Transverse colon (tissue), 4 donors: ENCODE data around the gene SEC16A. TPM values are rescaled to one million over a fixed set of nuclear protein-coding genes. Genes with fewer than 3 reads are reported as not detected.

Experiments
- DNase-seq: peaks from one replicate; pipeline ENCODE4 v3.0.0-alpha.2; 2019
- H3K27ac ChIP-seq, 4 donors: fragments of 200-600 bp; sonication (generic); 2 replicates each; pipeline ENCODE4 v1.5.1; 2016 to 2018; ENCODE audit warnings: inconsistent platforms in 4 of 4
- H3K27me3 ChIP-seq: fragments of 200-600 bp; sonication (generic); 2 replicates; pipeline ENCODE4 v1.5.1; 2017; ENCODE audit warnings: inconsistent platforms
- H3K36me3 ChIP-seq, 4 donors: fragments of 200-600 bp; sonication (generic); 2 replicates each; pipeline ENCODE4 v1.5.1; 2017 to 2019; ENCODE audit warnings: inconsistent platforms in 4 of 4
- H3K4me1 ChIP-seq, 4 donors: fragments of 200-600 bp; sonication (generic); 2 replicates each; pipeline ENCODE4 v1.5.1; 2017 to 2020; ENCODE audit warnings: inconsistent platforms in 4 of 4
- H3K4me3 ChIP-seq, 4 donors: fragments of 200-600 bp; sonication (generic); 1 replicate in 1 of 4; 2 replicates in 3 of 4; pipeline versions ENCODE4 v1.5.1 to v1.6.1; 2017 to 2019; ENCODE audit warnings: inconsistent platforms in 4 of 4
- H3K9me3 ChIP-seq, 2 donors: fragments of 200-600 bp; sonication (generic); 2 replicates each; pipeline ENCODE4 v1.5.1; 2017 to 2019; ENCODE audit warnings: inconsistent platforms in 2 of 2
- EP300 ChIP-seq: sonication (generic); formaldehyde crosslinking; IDR thresholded peaks from one replicate; pipeline ENCODE4 v1.6.1; 2017; ENCODE audit warnings: antibody characterized with exemption, low read depth
- POLR2A ChIP-seq: fragments of 450-650 bp; IDR thresholded peaks from one replicate; pipeline ENCODE4 v1.6.1; 2016; ENCODE audit warnings: antibody characterized with exemption, mild to moderate bottlenecking, moderate library complexity
- POLR2AphosphoS5 ChIP-seq, 3 donors: sonication (generic); formaldehyde crosslinking; IDR thresholded peaks; one replicate each; pipeline ENCODE4 v1.6.1; 2016; ENCODE audit warnings: antibody characterized with exemption in 3 of 3
- WGBS, 2 donors: methylation state at CpG; one replicate each; pipeline ENCODE4 v1.1.5; 2018; ENCODE audit warnings: low coverage in 1 of 2; 5-methylcytosine and 5-hydroxymethylcytosine counted together
- in situ Hi-C, 4 donors: fragments of 200-750 bp; cut with MboI; loops; one replicate each; pipeline versions ENCODE4 v1.15.0 to v1.15.1; 2017; ENCODE audit warnings: low sequenced_read_pairs in 3 of 4, low pct_ligation_motif_present in 1 of 4, low pct_unique_long_range_greater_than_20kb in 1 of 4
- intact Hi-C: fragments of 100-400 bp; cut with DNase I; formaldehyde crosslinking; loops from one replicate; pipeline ENCODE4 v1.15.1; 2023; ENCODE audit warnings: low total_unique reads
- total RNA-seq, 4 donors: library from RNA; depleted of rRNA; stranded (reverse); fragments of >200 nt; gene quantifications; one replicate each; pipeline ENCODE4 v1.1.0, GENCODE V29; 2016
- TF ChIP-seq, protein P1 (sequence below), 5 experiments: fragments of 200-600 bp in 3 of 5; fragments of 450-650 bp in 2 of 5; sonication (generic) in 3 of 5; IDR thresholded peaks; 1 replicate in 2 of 5; 2 replicates in 3 of 5; pipeline ENCODE4 v1.5.1; 2016 to 2017; ENCODE audit warnings: antibody characterized with exemption in 5 of 5, inconsistent platforms in 3 of 5, mild to moderate bottlenecking in 2 of 5, moderate library complexity in 1 of 5

SEC16A gene
- total RNA-seq, 4 donors from 2014 or later = 54.1 to 75.9 (median 65.8) TPM

DNA sequence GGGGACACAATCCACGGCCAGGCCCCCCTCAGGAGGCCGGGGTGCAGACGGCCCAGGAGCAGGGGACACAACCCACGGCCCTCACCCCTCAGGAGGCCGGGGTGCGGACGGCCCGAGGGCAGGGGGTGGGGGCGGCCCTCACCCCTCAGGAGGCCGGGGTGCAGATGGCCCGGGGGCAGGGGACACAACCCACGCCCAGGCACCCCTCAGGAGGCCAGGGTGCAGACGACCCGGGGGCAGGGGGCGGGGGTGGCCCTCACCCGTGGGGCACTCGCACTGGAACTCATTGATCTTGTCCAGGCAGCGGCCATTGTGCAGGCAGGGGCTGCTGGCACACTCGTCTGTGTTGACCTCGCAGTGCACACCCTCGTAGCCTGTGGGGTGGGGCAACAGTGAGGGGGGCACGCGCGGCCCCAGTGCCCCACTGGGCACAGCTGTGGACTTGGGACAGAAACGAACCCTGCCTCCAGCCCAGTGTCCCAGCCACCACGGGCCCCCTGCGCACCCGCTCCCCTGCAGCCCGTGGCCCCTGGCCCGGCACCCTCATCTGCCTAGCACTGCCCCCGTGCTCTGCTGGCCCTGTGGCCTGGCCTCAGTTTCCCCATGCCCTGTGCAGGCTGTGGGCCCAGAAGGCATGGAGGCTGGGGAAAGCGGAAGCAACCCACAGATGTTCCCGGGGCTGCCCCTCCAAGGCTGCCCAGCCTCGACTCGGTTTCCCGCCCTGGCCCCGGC is 34.3 kb upstream of the SEC16A start:
- Histone ChIP-seq H3K9me3 (no peaks in the 10 kb centered on the region), H3K4me1 (peaks cover 21 to 35% (median 32%) of the 10 kb centered on the region in 4 donors), H3K36me3 (peaks cover 0 to 31% (median 8%) of the 10 kb centered on the region in 4 donors), H3K27ac (no peak overlapping the region), H3K4me3 (no peak overlapping the region), H3K27me3 (no peaks in the 10 kb centered on the region)
- in situ Hi-C loops (no loop called here), intact Hi-C loops (no loop called here)
- DNase-seq = no peak
- 76% methylated on average over 34 of the region's 37 CpGs; no CpG with 5 or more reads in 1 of the 2 donors for whole genome bisulfite sequencing, 2 donors
- TF ChIP-seq POLR2AphosphoS5 (IDR thresholded peaks at IDR 0.05) (no peak), POLR2A (no peak), EP300 (no peak)
- TF ChIP-seq, protein P1, sequence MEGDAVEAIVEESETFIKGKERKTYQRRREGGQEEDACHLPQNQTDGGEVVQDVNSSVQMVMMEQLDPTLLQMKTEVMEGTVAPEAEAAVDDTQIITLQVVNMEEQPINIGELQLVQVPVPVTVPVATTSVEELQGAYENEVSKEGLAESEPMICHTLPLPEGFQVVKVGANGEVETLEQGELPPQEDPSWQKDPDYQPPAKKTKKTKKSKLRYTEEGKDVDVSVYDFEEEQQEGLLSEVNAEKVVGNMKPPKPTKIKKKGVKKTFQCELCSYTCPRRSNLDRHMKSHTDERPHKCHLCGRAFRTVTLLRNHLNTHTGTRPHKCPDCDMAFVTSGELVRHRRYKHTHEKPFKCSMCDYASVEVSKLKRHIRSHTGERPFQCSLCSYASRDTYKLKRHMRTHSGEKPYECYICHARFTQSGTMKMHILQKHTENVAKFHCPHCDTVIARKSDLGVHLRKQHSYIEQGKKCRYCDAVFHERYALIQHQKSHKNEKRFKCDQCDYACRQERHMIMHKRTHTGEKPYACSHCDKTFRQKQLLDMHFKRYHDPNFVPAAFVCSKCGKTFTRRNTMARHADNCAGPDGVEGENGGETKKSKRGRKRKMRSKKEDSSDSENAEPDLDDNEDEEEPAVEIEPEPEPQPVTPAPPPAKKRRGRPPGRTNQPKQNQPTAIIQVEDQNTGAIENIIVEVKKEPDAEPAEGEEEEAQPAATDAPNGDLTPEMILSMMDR (IDR thresholded peaks at IDR 0.05) = no peak

DNA sequence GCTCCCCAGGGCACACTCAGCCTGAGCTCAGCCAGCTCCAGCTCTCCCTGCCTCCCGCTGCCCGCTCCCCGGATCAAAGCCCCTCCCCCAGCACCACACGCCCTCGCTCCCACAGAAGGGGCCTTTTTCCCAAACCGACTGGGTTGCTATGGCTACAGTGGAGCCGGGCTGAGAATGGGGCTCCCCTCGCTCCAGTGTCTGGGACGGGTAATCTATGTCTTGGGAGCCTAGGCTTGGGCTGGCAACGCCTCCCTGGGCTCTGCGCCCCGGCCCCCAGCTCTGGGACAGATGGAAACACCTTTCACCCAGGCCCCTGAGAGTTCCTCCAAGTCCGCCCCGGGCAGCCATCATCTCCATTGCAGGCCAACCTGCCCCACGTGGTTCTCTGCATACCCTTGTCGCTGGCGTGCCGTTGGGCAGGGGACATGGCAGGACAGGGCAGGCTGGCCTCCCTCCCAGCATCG is 33.4 kb upstream of the SEC16A start:
- intact Hi-C loops = no loop called here
- DNase-seq = no peak
- no peaks in the 10 kb centered on the region for H3K27me3 ChIP-seq
- in situ Hi-C loops = no loop called here
- TF ChIP-seq POLR2AphosphoS5 (IDR thresholded peaks at IDR 0.05) = no peak
- TF ChIP-seq POLR2A = no peak
- no peak for TF ChIP-seq EP300
- TF ChIP-seq, protein P1 (IDR thresholded peaks at IDR 0.05) = no peak
- no peaks in the 10 kb centered on the region for H3K9me3 ChIP-seq
- peaks cover 14 to 27% (median 23%) of the 10 kb centered on the region in 4 donors for H3K4me1 ChIP-seq
- H3K36me3 ChIP-seq = peaks cover 0 to 39% (median 13%) of the 10 kb centered on the region in 4 donors
- 86 to 89% methylated on average over 5 to 17 of the region's 19 CpGs for WGBS, 2 donors
- no peak overlapping the region for H3K4me3 ChIP-seq
- H3K27ac ChIP-seq = no peak overlapping the region

DNA sequence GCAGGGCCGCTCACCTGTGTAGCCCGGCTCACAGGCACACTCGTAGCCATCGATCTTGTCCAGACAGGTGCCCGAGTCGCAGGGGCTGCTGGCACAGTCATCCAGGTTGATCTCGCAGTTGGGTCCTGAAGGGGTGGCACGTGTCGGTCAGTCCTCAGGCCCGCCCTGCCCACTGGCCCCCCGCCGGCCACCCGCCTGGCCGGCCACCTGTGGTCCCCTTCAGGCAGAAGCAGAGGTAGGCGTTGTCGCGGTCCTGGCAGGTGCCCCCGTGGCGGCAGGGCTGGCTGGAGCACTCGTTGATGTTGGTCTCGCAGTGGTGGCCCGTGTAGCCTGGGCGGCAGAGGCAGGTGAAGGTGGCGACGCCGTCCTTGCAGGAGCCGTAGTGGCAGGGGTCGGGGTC is 32.4 kb upstream of the SEC16A start:
- Histone ChIP-seq H3K27me3 (no peaks in the 10 kb centered on the region), H3K36me3 (peaks cover 0 to 46% (median 13%) of the 10 kb centered on the region in 4 donors), H3K9me3 (no peaks in the 10 kb centered on the region), H3K4me3 (no peak overlapping the region), H3K4me1 (peaks cover 4 to 18% (median 13%) of the 10 kb centered on the region in 4 donors), H3K27ac (no peak overlapping the region)
- no peak for TF ChIP-seq EP300
- intact Hi-C loops = no loop called here
- in situ Hi-C loops = no loop called here
- DNase-seq = no peak
- 87% methylated on average over 23 of the region's 28 CpGs; no CpG with 5 or more reads in 1 of the 2 donors for WGBS, 2 donors

DNA sequence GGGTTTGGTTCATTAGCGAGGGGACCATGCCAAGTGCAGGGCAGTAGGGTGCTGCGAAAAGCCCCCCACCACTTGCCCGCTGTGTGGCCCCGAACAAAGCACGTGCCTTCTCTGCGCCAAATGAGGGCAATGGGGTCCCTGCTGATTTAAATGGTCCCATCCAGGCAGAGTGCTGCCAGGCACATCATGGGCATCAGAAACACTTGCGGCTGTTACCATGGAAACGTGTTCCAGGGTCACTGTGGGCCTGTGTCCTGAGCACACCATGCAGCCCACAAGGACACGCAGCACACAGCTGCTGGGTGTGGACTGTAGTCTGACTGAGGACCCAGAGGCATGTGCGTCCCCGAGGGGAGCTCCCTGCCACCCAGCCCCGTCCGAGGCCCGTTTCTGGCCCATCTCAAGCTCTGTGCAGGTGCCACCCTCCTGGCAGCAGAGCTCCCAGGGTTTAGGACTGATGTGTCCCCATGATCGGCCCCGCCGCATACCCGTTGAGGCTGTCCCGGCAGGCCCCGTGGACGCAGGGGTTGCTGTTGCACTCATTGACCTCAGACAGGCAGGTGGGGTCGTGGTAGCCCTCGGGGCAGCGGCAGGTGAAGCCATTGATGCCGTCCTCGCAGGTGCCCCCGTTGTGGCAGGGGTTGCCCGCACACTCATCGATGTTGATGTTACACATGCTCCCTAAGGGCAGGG is 31.3 kb upstream of the SEC16A start:
- in situ Hi-C loops (no loop called here), intact Hi-C loops (no loop called here)
- Histone ChIP-seq H3K36me3 (peaks cover 0 to 52% (median 13%) of the 10 kb centered on the region in 4 donors), H3K4me1 (peaks cover 2 to 8% (median 4%) of the 10 kb centered on the region in 4 donors), H3K27me3 (no peaks in the 10 kb centered on the region), H3K27ac (no peak overlapping the region), H3K9me3 (no peaks in the 10 kb centered on the region), H3K4me3 (no peak overlapping the region)
- 91% methylated on average over 21 of the region's 29 CpGs; no CpG with 5 or more reads in 1 of the 2 donors for WGBS, 2 donors
- DNase-seq = no peak
- TF ChIP-seq POLR2AphosphoS5 (IDR thresholded peaks at IDR 0.05) = no peak

DNA sequence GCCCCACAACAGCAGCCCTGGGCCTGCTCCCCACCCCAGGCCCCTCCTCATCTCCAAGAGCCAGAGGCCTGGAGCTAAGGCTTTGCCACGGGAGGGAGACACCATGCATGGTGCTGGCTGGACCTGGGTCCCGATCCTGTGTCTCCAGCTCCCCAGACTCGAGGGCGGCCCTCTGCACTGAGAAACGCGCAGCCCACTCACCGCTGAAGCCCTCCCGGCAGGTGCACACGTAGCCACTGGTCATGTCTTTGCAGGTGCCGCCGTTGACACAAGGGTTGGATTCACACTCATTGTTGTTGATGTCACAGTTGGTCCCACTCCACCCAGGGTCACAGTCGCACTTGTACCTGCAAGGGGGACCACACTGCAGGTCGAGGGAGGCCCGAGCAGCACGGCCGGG is 30.4 kb upstream of the SEC16A start:
- 93% methylated on average over 8 of the region's 16 CpGs; no CpG with 5 or more reads in 1 of the 2 donors for WGBS, 2 donors
- Histone ChIP-seq H3K27me3 (no peaks in the 10 kb centered on the region), H3K36me3 (peaks cover 0 to 59% (median 11%) of the 10 kb centered on the region in 4 donors), H3K27ac (peak overlapping the region in 3 of 4 donors; percentile 21 to 70 (median 62)), H3K9me3 (no peaks in the 10 kb centered on the region), H3K4me3 (no peak overlapping the region), H3K4me1 (no peaks in the 10 kb centered on the region)
- TF ChIP-seq POLR2A = no peak
- TF ChIP-seq, protein P1 (IDR thresholded peaks at IDR 0.05) = no peak
- no peak for TF ChIP-seq POLR2AphosphoS5 (IDR thresholded peaks at IDR 0.05)
- TF ChIP-seq EP300 = no peak
- intact Hi-C loops (no loop called here), in situ Hi-C loops (no loop called here)
- DNase-seq = no peak
